Nucleus accumbens (tissue), 56 donors: ENCODE data around the gene DCLK1.

Experiments used
- DNase-seq, 56 donors: peaks; one replicate each; lab custom pipeline; 2025; lab: John Stamatoyannopoulos, UW

The DCLK1 gene

GRCh38 chr13:35731471-35731870 lies 399.7 kb downstream of the DCLK1 start:
- no peak for DNase-seq

GRCh38 chr13:35729926-35730627 lies 401.1 kb downstream of the DCLK1 start:
- DNase-seq: no peak

GRCh38 chr13:35727881-35728280 lies 403.3 kb downstream of the DCLK1 start:
- no peak for DNase-seq

GRCh38 chr13:35724446-35724845 lies 406.7 kb downstream of the DCLK1 start:
- DNase-seq: no peak

GRCh38 chr13:35723821-35724220 lies 407.4 kb downstream of the DCLK1 start:
- DNase-seq: no peak

- DNase-seq: no peak
Measured at GRCh38 chr13:35723053-35723461, 408.1 kb downstream of the DCLK1 start.

GRCh38 chr13:35722458-35723052 lies 408.6 kb downstream of the DCLK1 start:
- no peak for DNase-seq

- peak in 46 of 56 donors; percentile 2 to 74 (median 26) for DNase-seq
Measured at GRCh38 chr13:35720690-35721554, 410.3 kb downstream of the DCLK1 start.

DNA sequence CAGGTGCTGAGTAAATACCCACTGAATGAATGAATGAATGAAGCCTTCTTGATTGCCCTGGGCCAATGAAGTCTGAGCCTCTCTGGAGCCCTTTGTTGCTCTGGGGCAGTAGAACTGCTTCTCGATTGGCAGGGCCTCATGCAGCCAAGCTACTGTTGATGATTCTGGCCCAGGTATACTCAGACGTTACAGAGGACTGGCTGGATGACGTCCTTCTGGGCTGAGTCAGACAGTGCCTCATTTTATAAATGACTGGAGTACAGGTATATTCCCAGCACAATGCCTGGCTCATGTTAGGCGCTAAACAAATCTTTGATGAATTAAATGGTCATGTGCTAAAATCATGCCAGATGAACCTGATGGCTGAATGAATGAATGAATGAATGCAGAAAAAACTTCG lies 410.9 kb downstream of the DCLK1 start:
- no peak for DNase-seq
